Naive thymus-derived CD4-positive, alpha-beta T cell (primary cell): ENCODE data around the gene ESRRA. TPM values are rescaled to one million over a fixed set of nuclear protein-coding genes. Genes with fewer than 3 reads are reported as not detected.

Source experiments
- ATAC-seq: fragments of 150-1000 bp; cut with Tn5 transposase; 2 replicates; pipeline ENCODE4 v1.10.0; 2021; ENCODE audit warnings: mild to moderate bottlenecking, moderate library complexity
- CTCF ChIA-PET: fragments of 350-600 bp; sonication (Branson Sonifier 250); formaldehyde crosslinking; loops from one replicate; lab custom pipeline; 2021; ENCODE audit warnings: antibody characterized with exemption; lab: Charles Lee
- POLR2A ChIA-PET: fragments of 350-600 bp; sonication (Branson Sonifier 250); formaldehyde crosslinking; loops from one replicate; lab custom pipeline; 2021; ENCODE audit warnings: antibody characterized with exemption, inconsistent platforms; lab: Charles Lee
- DNase-seq, 9 donors: peaks; one replicate each; pipeline versions ENCODE4 v3.0.0 to v3.0.0-alpha.2; 2020 to 2022; ENCODE audit warnings: mixed read lengths in 1 of 9
- H3K27ac ChIP-seq: one replicate; pipeline ENCODE4 v1.7.0; 2013; ENCODE audit warnings: mild to moderate bottlenecking, low read depth, low read length, moderate library complexity
- H3K27me3 ChIP-seq, 2 donors: one replicate each; pipeline ENCODE4 v1.7.0; 2013; ENCODE audit warnings: low read length in 2 of 2, mild to moderate bottlenecking in 2 of 2, moderate library complexity in 2 of 2; ENCODE audit not compliant: control insufficient read depth in 2 of 2, insufficient read depth in 2 of 2
- H3K36me3 ChIP-seq, 3 experiments: 1 replicate in 2 of 3; 2 replicates in 1 of 3; pipeline ENCODE4 v1.7.0; 2013; ENCODE audit warnings: low read length in 3 of 3, mild to moderate bottlenecking in 3 of 3, moderate library complexity in 1 of 3; ENCODE audit not compliant: insufficient read depth in 3 of 3, control insufficient read depth in 2 of 3
- H3K4me1 ChIP-seq, 2 donors: one replicate each; pipeline ENCODE4 v1.7.0; 2013; ENCODE audit warnings: low read length in 2 of 2, mild to moderate bottlenecking in 2 of 2, moderate library complexity in 1 of 2; ENCODE audit not compliant: control insufficient read depth in 2 of 2, insufficient read depth in 2 of 2
- H3K4me3 ChIP-seq: 2 replicates; pipeline ENCODE4 v1.7.0; 2013; ENCODE audit warnings: mild to moderate bottlenecking, low read length
- H3K9me3 ChIP-seq, 3 experiments: 1 replicate in 2 of 3; 2 replicates in 1 of 3; pipeline ENCODE4 v1.7.0; 2013; ENCODE audit warnings: low read length in 3 of 3; ENCODE audit not compliant: control insufficient read depth in 2 of 3
- H3K27ac Mint-ChIP-seq, 9 donors: one replicate each; pipeline ENCODE4 v1.8.0; 2020 to 2022; ENCODE audit warnings: mixed read lengths in 9 of 9, mild to moderate bottlenecking in 8 of 9, moderate library complexity in 5 of 9, inconsistent platforms in 2 of 9
- H3K27me3 Mint-ChIP-seq, 5 donors: one replicate each; pipeline ENCODE4 v1.8.0; 2021 to 2022; ENCODE audit warnings: mixed read lengths in 5 of 5, mild to moderate bottlenecking in 1 of 5
- H3K36me3 Mint-ChIP-seq, 5 donors: one replicate each; pipeline ENCODE4 v1.8.0; 2020 to 2022; ENCODE audit warnings: mixed read lengths in 5 of 5, mild to moderate bottlenecking in 3 of 5, inconsistent platforms in 1 of 5
- H3K4me1 Mint-ChIP-seq, 7 donors: one replicate each; pipeline ENCODE4 v1.8.0; 2020 to 2022; ENCODE audit warnings: mixed read lengths in 7 of 7, mild to moderate bottlenecking in 3 of 7, inconsistent platforms in 1 of 7
- H3K4me3 Mint-ChIP-seq, 10 donors: one replicate each; pipeline ENCODE4 v1.8.0; 2020 to 2022; ENCODE audit warnings: mild to moderate bottlenecking in 10 of 10, mixed read lengths in 10 of 10, moderate library complexity in 6 of 10, inconsistent platforms in 2 of 10
- H3K9me3 Mint-ChIP-seq, 11 donors: one replicate each; pipeline ENCODE4 v1.8.0; 2020 to 2022; ENCODE audit warnings: mixed read lengths in 11 of 11, mild to moderate bottlenecking in 4 of 11, inconsistent platforms in 1 of 11, moderate library complexity in 1 of 11
- intact Hi-C, 2 donors: fragments of 100-400 bp; cut with micrococcal nuclease; formaldehyde crosslinking; loops; one replicate each; pipeline ENCODE4 v1.15.1; 2023
- microRNA-seq: library from miRNA; unstranded; fragments of <30 nt; microRNA quantifications from one replicate; pipeline ENCODE4 v1.2.0, GENCODE V29; 2022; ENCODE audit warnings: borderline microRNAs expressed
- polyA plus RNA-seq, 2 donors: library from polyadenylated mRNA; unstranded; fragments of 300-500 nt; fragmentation: Illumina TruSeq; gene quantifications; one replicate each; pipeline ENCODE4 v1.2.3, GENCODE V29; 2021
- total RNA-seq, 6 experiments: library from RNA in 5 of 6; stranded (reverse) in 5 of 6; gene quantifications; 1 replicate in 5 of 6; 2 replicates in 1 of 6; pipeline ENCODE4 v1.2.3 and lab custom pipeline; 2021 to 2026

The ESRRA gene
- total and polyA plus RNA-seq, 7 experiments from 2014 or later, result 5.3 to 42.0 (median 26.8) TPM

DNA sequence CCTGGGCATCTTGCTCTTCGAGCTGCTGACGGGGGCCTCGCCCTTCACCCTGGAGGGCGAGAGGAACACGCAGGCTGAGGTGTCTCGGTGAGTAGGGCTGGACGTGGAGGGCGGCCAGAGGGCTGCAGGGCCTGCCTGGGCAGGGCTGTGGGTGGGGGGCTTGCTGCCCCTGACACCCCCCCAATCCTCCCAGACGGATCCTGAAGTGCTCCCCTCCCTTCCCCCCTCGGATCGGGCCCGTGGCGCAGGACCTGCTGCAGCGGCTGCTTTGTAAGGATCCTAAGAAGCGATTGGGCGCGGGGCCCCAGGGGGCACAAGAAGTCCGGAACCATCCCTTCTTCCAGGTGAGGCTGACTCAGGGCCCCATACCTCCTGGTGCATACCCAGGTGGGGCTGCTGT is 56.3 kb downstream of the ESRRA start:
- H3K4me1 Mint-ChIP-seq, result peaks cover 16 to 32% (median 24%) of the 10 kb centered on the region in 7 donors
- intact Hi-C loops, result loop anchor here in 1 of 2 donors (2.0 kb wide), 1 partner anchor 291 kb away; no protein-coding TSS in a partner anchor
- DNase-seq, result no peak
- Histone ChIP-seq H3K9me3 (no peaks in the 10 kb centered on the region), H3K27ac (no peak overlapping the region), H3K27me3 (no peaks in the 10 kb centered on the region), H3K4me3 (no peak overlapping the region), H3K4me1 (peaks cover 10 to 16% of the 10 kb centered on the region in 2 donors), H3K36me3 (peaks cover 0 to 56% (median 0%) of the 10 kb centered on the region in 3 experiments)
- H3K27ac Mint-ChIP-seq, result no peak overlapping the region
- H3K9me3 Mint-ChIP-seq, result no peaks in the 10 kb centered on the region
- ChIA-PET CTCF (interaction anchor here (1.1 kb wide), 1 partner anchor 23 kb away, joined by 3 read pairs; no protein-coding TSS in a partner anchor), POLR2A (no interaction called here)
- H3K27me3 Mint-ChIP-seq, result no peaks in the 10 kb centered on the region
- H3K4me3 Mint-ChIP-seq, result peak overlapping the region in 2 of 10 donors; percentile 25 to 100
- peaks cover 3 to 28% (median 7%) of the 10 kb centered on the region in 5 donors for H3K36me3 Mint-ChIP-seq
- ATAC-seq, result no peak

GRCh38 chr11:64362339-64362738 is 57.0 kb downstream of the ESRRA start:
- peak overlapping the region in 2 of 9 donors; percentile 9 to 12 for H3K27ac Mint-ChIP-seq
- H3K4me3 Mint-ChIP-seq, result no peak overlapping the region
- H3K27me3 Mint-ChIP-seq, result no peaks in the 10 kb centered on the region
- no peak overlapping the region for H3K4me3 ChIP-seq
- peaks cover 0 to 58% (median 0%) of the 10 kb centered on the region in 3 experiments for H3K36me3 ChIP-seq
- H3K4me1 ChIP-seq, result peaks cover 10 to 15% of the 10 kb centered on the region in 2 donors
- no peaks in the 10 kb centered on the region for H3K27me3 ChIP-seq
- POLR2A ChIA-PET, result no interaction called here
- intact Hi-C loops, result no loop called here
- H3K27ac ChIP-seq, result no peak overlapping the region
- no peaks in the 10 kb centered on the region for H3K9me3 ChIP-seq
- peaks cover 17 to 32% (median 22%) of the 10 kb centered on the region in 7 donors for H3K4me1 Mint-ChIP-seq
- CTCF ChIA-PET, result no interaction called here
- no peaks in the 10 kb centered on the region for H3K9me3 Mint-ChIP-seq
- ATAC-seq (no peak), DNase-seq (no peak)
- peaks cover 5 to 30% (median 10%) of the 10 kb centered on the region in 5 donors for H3K36me3 Mint-ChIP-seq

DNA sequence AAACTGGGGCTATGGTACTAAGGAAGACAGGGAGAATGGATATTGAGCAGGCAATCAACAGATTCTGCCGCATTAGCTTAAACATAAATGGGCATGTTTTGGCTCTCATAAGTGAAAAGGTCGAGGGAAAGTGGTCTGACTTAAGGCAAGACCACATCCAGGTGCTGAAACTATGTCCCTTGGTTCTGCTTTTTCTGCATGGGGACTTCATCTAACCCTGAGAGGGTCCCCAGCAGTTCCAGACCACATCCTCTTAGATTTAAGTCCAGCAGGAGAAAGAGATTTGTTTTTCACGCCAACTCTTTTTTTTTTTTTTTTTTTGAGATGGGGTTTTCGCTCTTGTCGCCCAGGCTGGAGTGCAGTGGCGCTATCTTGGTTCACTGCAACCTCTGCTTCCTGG is 59.1 kb downstream of the ESRRA start:
- Mint-ChIP-seq H3K4me3 (no peak overlapping the region), H3K4me1 (peaks cover 11 to 23% (median 15%) of the 10 kb centered on the region in 7 donors), H3K27ac (no peak overlapping the region), H3K9me3 (no peaks in the 10 kb centered on the region), H3K36me3 (peaks cover 5 to 34% (median 10%) of the 10 kb centered on the region in 5 donors), H3K27me3 (no peaks in the 10 kb centered on the region)
- DNase-seq (no peak), ATAC-seq (no peak)
- H3K36me3 ChIP-seq, result peaks cover 0 to 74% (median 3%) of the 10 kb centered on the region in 3 experiments
- POLR2A ChIA-PET, result no interaction called here
- CTCF ChIA-PET, result interaction anchor here (0.7 to 1.0 kb wide), 2 partner anchors 26 to 47 kb away, joined by 3 read pairs; partner anchors contain the start of gene PRDX5
- H3K4me1 ChIP-seq, result peaks cover 0 to 5% of the 10 kb centered on the region in 2 donors
- H3K27me3 ChIP-seq, result no peaks in the 10 kb centered on the region
- H3K4me3 ChIP-seq, result no peak overlapping the region
- no peaks in the 10 kb centered on the region for H3K9me3 ChIP-seq
- intact Hi-C loops, result no loop called here
- H3K27ac ChIP-seq, result no peak overlapping the region

DNA sequence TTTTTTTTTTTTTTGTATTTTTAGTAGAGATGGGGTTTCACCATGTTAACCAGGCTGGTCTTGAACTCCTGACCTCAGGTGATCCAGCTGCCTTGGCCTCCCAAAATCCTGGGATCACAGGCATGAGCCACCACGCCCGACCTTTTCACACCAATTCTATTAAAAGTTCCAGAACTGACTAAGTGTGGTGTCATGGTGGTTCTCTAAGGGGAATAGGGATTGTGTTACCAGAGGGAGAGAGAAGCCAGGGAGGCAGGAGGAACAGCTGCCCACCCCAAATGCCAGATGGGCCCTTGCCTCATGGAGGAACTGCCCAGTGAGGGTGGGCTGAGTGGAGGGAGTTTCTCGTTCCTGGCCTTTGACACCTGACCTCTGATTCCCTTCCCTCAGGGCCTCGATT is 59.6 kb downstream of the ESRRA start:
- no peak for DNase-seq
- no peak for ATAC-seq
- peaks cover 5 to 33% (median 10%) of the 10 kb centered on the region in 5 donors for H3K36me3 Mint-ChIP-seq
- no peaks in the 10 kb centered on the region for H3K9me3 Mint-ChIP-seq
- Histone ChIP-seq H3K36me3 (peaks cover 0 to 78% (median 3%) of the 10 kb centered on the region in 3 experiments), H3K9me3 (no peaks in the 10 kb centered on the region), H3K27me3 (no peaks in the 10 kb centered on the region), H3K27ac (no peak overlapping the region), H3K4me3 (no peak overlapping the region), H3K4me1 (peaks cover 0 to under 1% of the 10 kb centered on the region in 2 donors)
- H3K4me1 Mint-ChIP-seq, result peaks cover 6 to 18% (median 10%) of the 10 kb centered on the region in 7 donors
- POLR2A ChIA-PET, result no interaction called here
- CTCF ChIA-PET, result no interaction called here
- intact Hi-C loops, result no loop called here
- no peak overlapping the region for H3K27ac Mint-ChIP-seq
- no peaks in the 10 kb centered on the region for H3K27me3 Mint-ChIP-seq
- H3K4me3 Mint-ChIP-seq, result no peak overlapping the region

Small RNA genes lying within 50 kb of the gene (microRNA-seq; reads per million reads assigned to microRNA genes)
- gene MIR7155, result 2.1 reads per million

Other genes with a start within 250 kb of the ESRRA start
- 10 to 100 TPM in 2 of 5 experiments, 1 to 10 TPM in 3; 5.4 to 12.4 (median 8.7) TPM for gene MACROD1, start 139.4 kb upstream of the ESRRA start, total RNA-seq
- 10 to 100 TPM in 1 of 2 donors, 1 to 10 TPM in 1; 9.7 to 16.2 TPM for gene MACROD1, start 139.4 kb upstream of the ESRRA start, polyA plus RNA-seq
- gene STIP1, start 119.4 kb upstream of the ESRRA start, total RNA-seq, result 100 to 1,000 TPM in 1 of 5 experiments, 10 to 100 TPM in 4; 45.1 to 243 (median 88.8) TPM
- 100 to 1,000 TPM in 1 of 2 donors, 10 to 100 TPM in 1; 56.6 to 123 TPM for gene STIP1, start 119.4 kb upstream of the ESRRA start, polyA plus RNA-seq
- gene FERMT3, start 98.8 kb upstream of the ESRRA start, total RNA-seq, result 100 to 1,000 TPM in 4 of 5 experiments, 10 to 100 TPM in 1; 77.1 to 209 (median 120) TPM
- gene FERMT3, start 98.8 kb upstream of the ESRRA start, polyA plus RNA-seq, result 100 to 1,000 TPM; 119 to 186 TPM
- gene TRPT1, start 79.3 kb upstream of the ESRRA start, total RNA-seq, result 10 to 100 TPM; 24.0 to 53.0 (median 27.2) TPM
- gene TRPT1, start 79.3 kb upstream of the ESRRA start, polyA plus RNA-seq, result 10 to 100 TPM; 50.0 to 53.7 TPM
- gene NUDT22, start 79.2 kb upstream of the ESRRA start, total RNA-seq, result 10 to 100 TPM; 47.8 to 94.0 (median 78.3) TPM
- gene NUDT22, start 79.2 kb upstream of the ESRRA start, polyA plus RNA-seq, result 10 to 100 TPM; 40.7 to 51.2 TPM
- 10 to 100 TPM; 39.3 to 61.7 (median 47.4) TPM for gene DNAJC4, start 75.0 kb upstream of the ESRRA start, total RNA-seq
- gene DNAJC4, start 75.0 kb upstream of the ESRRA start, polyA plus RNA-seq, result 10 to 100 TPM; 24.3 to 26.7 TPM
- gene VEGFB, start 70.9 kb upstream of the ESRRA start, total RNA-seq, result 10 to 100 TPM; 30.6 to 99.5 (median 88.0) TPM
- 10 to 100 TPM; 12.9 to 15.3 TPM for gene VEGFB, start 70.9 kb upstream of the ESRRA start, polyA plus RNA-seq
- gene FKBP2, start 64.4 kb upstream of the ESRRA start, total RNA-seq, result 10 to 100 TPM; 20.3 to 46.6 (median 33.5) TPM
- 10 to 100 TPM; 61.8 to 81.4 TPM for gene FKBP2, start 64.4 kb upstream of the ESRRA start, polyA plus RNA-seq
- gene PPP1R14B, start 58.6 kb upstream of the ESRRA start, total RNA-seq, result 100 to 1,000 TPM in 1 of 5 experiments, 10 to 100 TPM in 4; 20.1 to 116 (median 26.0) TPM
- gene PPP1R14B, start 58.6 kb upstream of the ESRRA start, polyA plus RNA-seq, result 10 to 100 TPM; 23.9 to 29.5 TPM
- 10 to 100 TPM in 2 of 5 experiments, 1 to 10 TPM in 3; 3.3 to 12.1 (median 8.1) TPM for gene PLCB3, start 54.0 kb upstream of the ESRRA start, total RNA-seq
- gene PLCB3, start 54.0 kb upstream of the ESRRA start, polyA plus RNA-seq, result under 1 TPM; 0.19 to 0.81 TPM
- gene BAD, start 20.9 kb upstream of the ESRRA start, total RNA-seq, result 10 to 100 TPM; 17.5 to 41.1 (median 22.7) TPM
- gene BAD, start 20.9 kb upstream of the ESRRA start, polyA plus RNA-seq, result 10 to 100 TPM; 40.3 TPM
- 10 to 100 TPM; 25.2 to 45.9 (median 34.3) TPM for gene GPR137, start 19.7 kb upstream of the ESRRA start, total RNA-seq
- 1 to 10 TPM; 4.9 to 5.4 TPM for gene GPR137, start 19.7 kb upstream of the ESRRA start, polyA plus RNA-seq
- under 1 TPM in 1 of 5 experiments, not detected in 4; 0.42 TPM for gene KCNK4, start 14.2 kb upstream of the ESRRA start, total RNA-seq
- gene KCNK4, start 14.2 kb upstream of the ESRRA start, polyA plus RNA-seq, result not detected
- under 1 TPM in 1 of 5 experiments, not detected in 4; 0.60 TPM for gene CATSPERZ, start 5.2 kb upstream of the ESRRA start, total RNA-seq
- not detected for gene CATSPERZ, start 5.2 kb upstream of the ESRRA start, polyA plus RNA-seq
- 100 to 1,000 TPM in 4 of 5 experiments, 10 to 100 TPM in 1; 90.9 to 208 (median 152) TPM for gene TRMT112, start 12.0 kb downstream of the ESRRA start, total RNA-seq
- 100 to 1,000 TPM; 527 to 613 TPM for gene TRMT112, start 12.0 kb downstream of the ESRRA start, polyA plus RNA-seq
- 10 to 100 TPM; 41.4 to 99.2 (median 55.2) TPM for gene PRDX5, start 12.6 kb downstream of the ESRRA start, total RNA-seq
- gene PRDX5, start 12.6 kb downstream of the ESRRA start, polyA plus RNA-seq, result 100 to 1,000 TPM; 184 to 195 TPM
- 100 to 1,000 TPM in 3 of 5 experiments, 10 to 100 TPM in 2; 73.4 to 182 (median 116) TPM for gene CCDC88B, start 34.7 kb downstream of the ESRRA start, total RNA-seq
- gene CCDC88B, start 34.7 kb downstream of the ESRRA start, polyA plus RNA-seq, result 10 to 100 TPM; 12.8 to 35.1 TPM
- 10 to 100 TPM; 14.2 to 35.7 (median 27.9) TPM for gene RPS6KA4, start 53.6 kb downstream of the ESRRA start, total RNA-seq
- 1 to 10 TPM; 4.6 to 7.7 TPM for gene RPS6KA4, start 53.6 kb downstream of the ESRRA start, polyA plus RNA-seq